Effector CD4-positive, alpha-beta T cell (primary cell): ENCODE results near the gene RNF227.
A peak's percentile ranks its signal among the peaks of the same experiment; 100 is the strongest.
"Not testable (repeated sequence)": the region's sequence is repeated elsewhere in the genome, so short reads cannot be mapped to it uniquely, and the experiment has no call there.

Experiments
- DNase-seq: peaks from one replicate; pipeline ENCODE4 v3.0.0-alpha.2; 2020

Gene RNF227

GRCh38 chr17:7887482-7888183 is 28.5 kb downstream of the RNF227 start:
- peak; percentile 82 for DNase-seq

- DNase-seq: no peak
These were observed 29.0 kb downstream of the RNF227 start for GRCh38 chr17:7887038-7887481.

- peak; percentile 63 for DNase-seq
These were observed 29.7 kb downstream of the RNF227 start for GRCh38 chr17:7886227-7887037.

GRCh38 chr17:7885367-7886226 is 30.5 kb downstream of the RNF227 start:
- peak; percentile 25 for DNase-seq

GRCh38 chr17:7884581-7885366 is 31.3 kb downstream of the RNF227 start:
- peak; percentile 24 for DNase-seq

GRCh38 chr17:7883781-7884386 is 32.2 kb downstream of the RNF227 start:
- DNase-seq: peak; percentile 34

GRCh38 chr17:7882629-7883028 is 33.5 kb downstream of the RNF227 start:
- no peak for DNase-seq

GRCh38 chr17:7882068-7882467 is 34.0 kb downstream of the RNF227 start:
- no peak for DNase-seq

GRCh38 chr17:7881276-7882054 is 34.6 kb downstream of the RNF227 start:
- no peak for DNase-seq

- DNase-seq: no peak
These were observed 35.8 kb downstream of the RNF227 start for GRCh38 chr17:7880076-7880868.

GRCh38 chr17:7878234-7878633 is 37.9 kb downstream of the RNF227 start:
- DNase-seq: no peak

GRCh38 chr17:7875804-7876370 is 40.2 kb downstream of the RNF227 start:
- DNase-seq: no peak

GRCh38 chr17:7873051-7873450 is 43.0 kb downstream of the RNF227 start:
- no peak for DNase-seq

GRCh38 chr17:7867881-7868329 is 48.2 kb downstream of the RNF227 start:
- no peak for DNase-seq

GRCh38 chr17:7864995-7865650 is 51.0 kb downstream of the RNF227 start:
- DNase-seq: no peak

- not testable (repeated sequence) for DNase-seq
These were observed 51.7 kb downstream of the RNF227 start for GRCh38 chr17:7864384-7864783.
